HUES6 (cell line): ENCODE results near the gene LONP2.
A peak's percentile ranks its signal among the peaks of the same experiment; 100 is the strongest.
"Not testable (repeated sequence)": the region's sequence is repeated elsewhere in the genome, so short reads cannot be mapped to it uniquely, and the experiment has no call there.

Experiments
- H3K27ac ChIP-seq: 2 replicates; pipeline ENCODE4 v1.7.0; 2013; ENCODE audit warnings: low read depth, mild to moderate bottlenecking, low read length, inconsistent platforms
- H3K27me3 ChIP-seq: 2 replicates; pipeline ENCODE4 v1.6.1; 2013; ENCODE audit warnings: low read length; ENCODE audit not compliant: control insufficient read depth, insufficient read depth
- H3K36me3 ChIP-seq: 2 replicates; pipeline ENCODE4 v1.6.1; 2013; ENCODE audit warnings: low read length; ENCODE audit not compliant: control insufficient read depth, insufficient read depth
- H3K4me1 ChIP-seq: 2 replicates; pipeline ENCODE4 v1.6.1; 2013; ENCODE audit warnings: low read length; ENCODE audit not compliant: control insufficient read depth, insufficient read depth
- H3K4me3 ChIP-seq: 2 replicates; pipeline ENCODE4 v1.5.1; 2013; ENCODE audit warnings: low read depth, low read length
- H3K9ac ChIP-seq: one replicate; pipeline ENCODE4 v1.6.1; 2013; ENCODE audit warnings: mild to moderate bottlenecking, low read length
- H3K9me3 ChIP-seq: 2 replicates; pipeline ENCODE4 v1.6.1; 2013; ENCODE audit warnings: low read depth, low read length; ENCODE audit not compliant: control insufficient read depth, insufficient read depth

LONP2 gene

GRCh38 chr16:48292452-48292851, 48.4 kb downstream of the LONP2 start:
- H3K4me1 ChIP-seq, result peaks cover 12% of the 10 kb centered on the region
- H3K9me3 ChIP-seq, result peaks cover 3% of the 10 kb centered on the region
- H3K9ac ChIP-seq, result no peak overlapping the region
- H3K4me3 ChIP-seq, result no peak overlapping the region
- H3K36me3 ChIP-seq, result peaks cover 20% of the 10 kb centered on the region
- no peaks in the 10 kb centered on the region for H3K27me3 ChIP-seq
- peak overlapping the region; percentile 47; the same call in 1 of the 2 replicates for H3K27ac ChIP-seq

GRCh38 chr16:48294724-48295123, 50.6 kb downstream of the LONP2 start:
- H3K36me3 ChIP-seq, result peaks cover 25% of the 10 kb centered on the region

GRCh38 chr16:48295488-48296281, 51.6 kb downstream of the LONP2 start:
- Histone ChIP-seq H3K4me3 (no peak overlapping the region), H3K36me3 (peaks cover 32% of the 10 kb centered on the region), H3K27me3 (no peaks in the 10 kb centered on the region), H3K9ac (no peak overlapping the region), H3K4me1 (peaks cover 12% of the 10 kb centered on the region), H3K9me3 (no peaks in the 10 kb centered on the region), H3K27ac (no peak overlapping the region)

More at GRCh38 chr16:48294724-48295123, 50.6 kb downstream of the LONP2 start:
- no peaks in the 10 kb centered on the region for H3K27me3 ChIP-seq
- H3K9ac ChIP-seq, result no peak overlapping the region
- peaks cover 12% of the 10 kb centered on the region for H3K4me1 ChIP-seq
- H3K4me3 ChIP-seq, result no peak overlapping the region
- no peak overlapping the region for H3K27ac ChIP-seq
- no peaks in the 10 kb centered on the region for H3K9me3 ChIP-seq

GRCh38 chr16:48299471-48299870, 55.4 kb downstream of the LONP2 start:
- Histone ChIP-seq H3K9me3 (no peaks in the 10 kb centered on the region), H3K27ac (no peak overlapping the region), H3K36me3 (peaks cover 45% of the 10 kb centered on the region), H3K27me3 (no peaks in the 10 kb centered on the region), H3K4me1 (no peaks in the 10 kb centered on the region), H3K9ac (no peak overlapping the region), H3K4me3 (no peak overlapping the region)

DNA sequence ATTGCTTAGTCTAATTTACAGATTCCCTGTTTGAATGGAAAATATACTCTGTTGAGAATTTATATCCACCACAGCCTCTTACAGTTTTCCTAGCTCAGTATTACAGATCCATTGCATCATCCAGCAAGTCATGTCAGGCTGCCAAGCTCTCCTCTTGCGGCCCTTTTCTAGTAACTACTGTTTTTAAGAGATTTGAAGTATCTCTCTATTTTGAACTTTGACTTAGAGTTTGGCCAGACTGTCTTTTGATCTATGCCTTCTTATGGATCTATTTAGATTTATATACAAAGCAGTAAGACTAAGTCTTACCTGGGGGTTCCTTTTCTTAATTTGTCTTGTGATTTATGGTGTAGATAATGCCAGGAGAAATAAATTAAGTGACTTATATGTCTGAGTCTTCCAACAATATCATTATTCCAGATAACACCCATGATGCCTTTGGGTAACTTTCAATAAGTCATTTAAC, 56.3 kb downstream of the LONP2 start:
- H3K27ac ChIP-seq, result peak overlapping the region; percentile 47; the same call in 1 of the 2 replicates
- H3K4me1 ChIP-seq, result no peaks in the 10 kb centered on the region
- no peaks in the 10 kb centered on the region for H3K9me3 ChIP-seq
- H3K9ac ChIP-seq, result no peak overlapping the region
- H3K4me3 ChIP-seq, result no peak overlapping the region
- H3K27me3 ChIP-seq, result no peaks in the 10 kb centered on the region
- peaks cover 48% of the 10 kb centered on the region for H3K36me3 ChIP-seq

DNA sequence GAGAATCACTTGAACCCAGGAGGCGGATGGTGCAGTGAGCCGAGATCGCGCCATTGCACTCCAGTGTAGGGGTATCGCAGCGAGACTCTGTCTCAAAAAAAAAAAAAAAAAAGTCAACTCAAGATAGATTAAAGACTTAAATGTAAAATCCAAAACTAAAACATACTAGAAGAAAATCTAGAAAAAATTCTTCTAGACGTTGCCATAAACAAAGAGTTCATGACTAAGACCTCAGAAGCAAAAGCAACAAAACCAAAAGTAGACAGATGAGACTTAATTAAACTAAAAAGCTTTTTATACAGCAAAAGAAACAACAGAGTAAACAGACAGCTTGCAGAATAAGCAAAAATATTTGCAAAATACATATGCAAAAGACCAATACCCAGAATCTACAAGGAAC, 64.4 kb downstream of the LONP2 start:
- H3K36me3 ChIP-seq, result peaks cover 27% of the 10 kb centered on the region

DNA sequence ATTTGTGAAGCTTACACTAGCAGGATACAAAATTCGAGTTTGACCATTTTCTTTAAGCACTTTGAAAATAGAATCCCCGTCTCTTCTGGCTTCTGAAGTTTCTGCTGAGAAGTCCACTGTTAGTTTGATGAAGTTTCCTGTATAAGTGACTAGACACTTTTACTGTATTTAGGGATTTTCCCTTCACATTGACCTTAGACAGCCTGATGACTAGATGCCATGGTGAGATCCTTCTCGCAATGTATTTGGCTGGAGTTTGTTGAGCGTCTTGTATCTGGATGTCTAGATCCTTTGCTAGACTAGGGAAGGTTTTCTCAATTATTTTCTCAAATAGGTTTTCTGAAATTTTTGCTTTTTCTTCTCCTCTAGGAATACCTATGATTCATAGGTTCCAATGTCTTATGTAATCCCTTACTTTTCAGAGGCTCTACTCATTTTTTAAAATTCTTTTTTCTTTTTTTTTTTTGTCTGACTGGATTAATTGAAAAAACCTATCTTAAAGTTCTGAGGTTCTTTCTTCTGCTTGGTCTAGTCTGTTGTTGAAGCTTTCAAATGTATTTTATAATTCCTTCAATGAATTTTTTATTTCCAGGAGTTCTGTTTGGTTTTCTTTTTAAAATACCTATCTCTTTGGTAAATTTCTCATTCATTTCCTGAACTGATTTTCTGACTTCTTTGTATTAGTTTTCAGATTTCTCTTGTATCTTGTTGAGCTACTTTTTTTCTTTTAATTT, 67.0 kb downstream of the LONP2 start:
- H3K27me3 ChIP-seq, result no peaks in the 10 kb centered on the region
- no peak overlapping the region for H3K4me3 ChIP-seq
- 0 out of 2 replicates have a peak, but pooled peaks cover 3% of the 10 kb centered on the region for H3K9me3 ChIP-seq
- no peaks in the 10 kb centered on the region for H3K4me1 ChIP-seq
- H3K27ac ChIP-seq, result no peak overlapping the region
- no peak overlapping the region for H3K9ac ChIP-seq
- peaks cover 18% of the 10 kb centered on the region for H3K36me3 ChIP-seq

More for the DNA sequence above, 64.4 kb downstream of the LONP2 start:
- Histone ChIP-seq H3K9me3 (0 out of 2 replicates have a peak, but pooled peaks cover 3% of the 10 kb centered on the region), H3K27ac (no peak overlapping the region), H3K27me3 (no peaks in the 10 kb centered on the region), H3K4me1 (no peaks in the 10 kb centered on the region), H3K4me3 (no peak overlapping the region), H3K9ac (no peak overlapping the region)

DNA sequence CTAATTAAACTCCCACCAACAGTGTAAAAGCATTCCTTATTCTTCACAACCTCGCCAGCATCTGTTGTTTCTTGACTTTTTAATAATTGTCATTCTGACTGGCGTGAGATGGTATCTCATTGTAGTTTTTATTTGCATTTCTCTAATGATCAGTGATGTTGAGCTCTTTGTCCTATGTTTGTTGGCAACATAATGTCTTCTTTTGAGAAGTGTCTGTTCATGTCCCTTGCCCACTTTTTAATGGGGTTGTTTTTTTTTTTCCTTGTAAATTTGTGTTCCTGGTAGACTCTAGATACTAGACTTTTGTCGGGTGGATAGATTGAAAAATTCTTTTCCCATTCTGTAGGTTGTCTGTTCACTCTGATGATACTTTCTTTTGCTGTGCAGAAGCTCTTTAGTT, 69.8 kb downstream of the LONP2 start:
- H3K4me1 ChIP-seq, result peaks cover 16% of the 10 kb centered on the region
- not testable (repeated sequence) for H3K4me3 ChIP-seq, H3K27ac ChIP-seq, H3K36me3 ChIP-seq, H3K9me3 ChIP-seq, H3K9ac ChIP-seq, H3K27me3 ChIP-seq

DNA sequence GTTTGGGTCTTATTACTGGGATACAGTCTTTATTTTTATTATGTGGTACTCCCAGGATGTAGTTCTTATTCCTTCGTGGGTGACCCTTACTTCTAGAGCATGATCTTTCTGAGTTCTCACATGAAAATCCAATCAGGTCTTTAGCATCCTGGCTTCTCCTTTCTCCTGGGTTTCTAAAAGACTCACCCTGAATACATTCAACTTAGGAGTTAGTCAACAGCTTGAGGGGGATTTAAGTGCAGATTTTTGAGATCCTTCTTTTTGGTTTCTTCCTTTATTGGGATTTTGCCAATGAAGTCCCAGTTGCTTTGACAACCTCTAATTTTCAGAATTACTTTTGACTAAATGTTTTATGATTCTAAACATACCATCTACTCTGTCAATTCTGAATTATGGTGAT, 72.9 kb downstream of the LONP2 start:
- no peak overlapping the region for H3K27ac ChIP-seq

DNA sequence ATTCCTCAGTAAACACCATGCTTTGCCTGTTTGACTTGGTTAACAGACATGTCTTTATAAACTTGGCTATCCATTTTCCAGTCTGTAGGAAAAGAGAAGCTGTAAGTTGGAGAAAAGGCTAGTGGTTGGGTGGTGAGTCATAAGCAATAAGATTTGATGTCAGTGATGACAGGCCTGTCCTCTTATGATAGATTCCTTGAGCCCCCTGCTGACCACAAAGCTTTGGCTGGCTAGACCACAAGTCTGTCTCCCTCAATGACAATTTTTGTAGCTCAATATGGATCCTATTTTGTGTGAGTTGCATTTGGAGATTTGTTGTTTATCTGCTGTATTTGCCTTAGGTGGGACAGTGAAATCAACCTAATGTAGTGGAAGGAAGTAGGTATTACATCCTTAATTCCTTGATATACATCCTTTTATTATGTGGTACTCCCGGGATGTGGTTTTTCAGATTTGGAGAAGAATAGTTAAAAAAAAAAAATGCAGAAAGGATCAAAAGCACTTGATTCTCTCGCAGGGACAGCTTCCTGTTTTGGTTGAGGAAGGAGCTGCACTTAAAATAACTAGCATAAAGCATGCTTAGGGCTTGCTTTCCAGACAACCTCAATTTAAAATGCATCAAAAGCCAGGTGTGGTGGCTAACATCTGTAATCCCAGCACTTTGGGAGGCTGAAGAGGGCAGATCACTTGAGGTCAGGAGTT, 73.7 kb downstream of the LONP2 start:
- no peak overlapping the region for H3K9ac ChIP-seq
- no peak overlapping the region for H3K4me3 ChIP-seq
- no peaks in the 10 kb centered on the region for H3K9me3 ChIP-seq
- no peaks in the 10 kb centered on the region for H3K27me3 ChIP-seq
- no peak overlapping the region for H3K27ac ChIP-seq
- peaks cover 16% of the 10 kb centered on the region for H3K4me1 ChIP-seq
- H3K36me3 ChIP-seq, result peaks cover 3% of the 10 kb centered on the region; the same call in 1 of the 2 replicates

More for the DNA sequence above, 72.9 kb downstream of the LONP2 start:
- Histone ChIP-seq H3K36me3 (peaks cover 3% of the 10 kb centered on the region; the same call in 1 of the 2 replicates), H3K27me3 (no peaks in the 10 kb centered on the region), H3K9ac (no peak overlapping the region), H3K9me3 (no peaks in the 10 kb centered on the region), H3K4me1 (peaks cover 16% of the 10 kb centered on the region), H3K4me3 (no peak overlapping the region)
